ENCODE measurements around the gene VDR.

DNA sequence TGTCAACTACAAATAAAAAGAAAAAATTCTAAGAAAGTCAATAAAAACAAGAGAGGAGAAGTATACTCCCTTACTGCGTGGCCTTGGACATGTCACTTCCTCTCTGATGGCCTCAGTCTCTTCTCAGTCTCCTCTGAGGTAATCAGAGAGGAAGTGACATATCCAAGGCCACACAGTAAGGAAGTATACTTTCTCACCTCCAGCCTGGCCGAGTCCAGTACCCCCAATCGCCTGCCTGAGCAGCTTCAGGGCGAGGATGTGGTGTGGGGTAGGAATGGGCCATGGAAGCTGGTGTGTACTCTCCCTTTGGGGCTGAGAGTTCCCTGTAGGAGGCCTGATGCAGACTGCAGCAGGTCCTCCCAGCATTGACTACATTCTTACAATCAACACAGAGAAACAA is 15.8 kb downstream of the VDR start:
- TF ChIP-seq, protein P1, sequence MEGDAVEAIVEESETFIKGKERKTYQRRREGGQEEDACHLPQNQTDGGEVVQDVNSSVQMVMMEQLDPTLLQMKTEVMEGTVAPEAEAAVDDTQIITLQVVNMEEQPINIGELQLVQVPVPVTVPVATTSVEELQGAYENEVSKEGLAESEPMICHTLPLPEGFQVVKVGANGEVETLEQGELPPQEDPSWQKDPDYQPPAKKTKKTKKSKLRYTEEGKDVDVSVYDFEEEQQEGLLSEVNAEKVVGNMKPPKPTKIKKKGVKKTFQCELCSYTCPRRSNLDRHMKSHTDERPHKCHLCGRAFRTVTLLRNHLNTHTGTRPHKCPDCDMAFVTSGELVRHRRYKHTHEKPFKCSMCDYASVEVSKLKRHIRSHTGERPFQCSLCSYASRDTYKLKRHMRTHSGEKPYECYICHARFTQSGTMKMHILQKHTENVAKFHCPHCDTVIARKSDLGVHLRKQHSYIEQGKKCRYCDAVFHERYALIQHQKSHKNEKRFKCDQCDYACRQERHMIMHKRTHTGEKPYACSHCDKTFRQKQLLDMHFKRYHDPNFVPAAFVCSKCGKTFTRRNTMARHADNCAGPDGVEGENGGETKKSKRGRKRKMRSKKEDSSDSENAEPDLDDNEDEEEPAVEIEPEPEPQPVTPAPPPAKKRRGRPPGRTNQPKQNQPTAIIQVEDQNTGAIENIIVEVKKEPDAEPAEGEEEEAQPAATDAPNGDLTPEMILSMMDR (IDR thresholded peaks at IDR 0.05; ENCODE audit: low read depth, low read length, poor library complexity, severe bottlenecking): no peak
- TF ChIP-seq EZH2phosphoT487 (IDR thresholded peaks at IDR 0.05; ENCODE audit: borderline replicate concordance, low read length): no peak
